BE2C (cell line): Measurements from ENCODE around the gene RBMY1B. TPM values are rescaled to one million over a fixed set of nuclear protein-coding genes. Genes with fewer than 3 reads are reported as not detected.
"Not testable (repeated sequence)": the region's sequence is repeated elsewhere in the genome, so short reads cannot be mapped to it uniquely, and the experiment has no call there.

Experiments
- DNase-seq: peaks from one replicate; pipeline ENCODE4 v3.0.0-alpha.2; 2020
- H3K27me3 ChIP-seq: fragments of 250-450 bp; sonication (Bioruptor Pico); 2 replicates; pipeline ENCODE4 v1.5.1; 2020; ENCODE audit warnings: mild to moderate bottlenecking
- H3K36me3 ChIP-seq: fragments of 250-450 bp; sonication (Bioruptor Pico); 2 replicates; pipeline ENCODE4 v1.5.1; 2020; ENCODE audit warnings: mild to moderate bottlenecking
- H3K4me1 ChIP-seq: fragments of 250-450 bp; sonication (Bioruptor Pico); 2 replicates; pipeline ENCODE4 v1.5.1; 2020
- H3K4me3 ChIP-seq: 2 replicates; pipeline ENCODE4 v1.5.1; 2011; ENCODE audit warnings: low read depth, low read length
- H3K9me3 ChIP-seq: fragments of 250-450 bp; sonication (Bioruptor Pico); 2 replicates; pipeline ENCODE4 v1.5.1; 2020
- polyA plus RNA-seq: library from polyadenylated mRNA; unstranded; fragments of >200 nt; gene quantifications from one replicate; pipeline ENCODE4 v1.2.1, GENCODE V29; 2012; ENCODE audit warnings: low read depth, missing spikeins; ENCODE audit not compliant: insufficient read length, insufficient read depth
- TF ChIP-seq, protein P1 (sequence below): IDR thresholded peaks from 2 replicates; pipeline ENCODE4 v1.5.1; 2012; ENCODE audit warnings: mild to moderate bottlenecking, low read depth, low read length

The RBMY1B gene
- polyA plus RNA-seq = not detected

DNA sequence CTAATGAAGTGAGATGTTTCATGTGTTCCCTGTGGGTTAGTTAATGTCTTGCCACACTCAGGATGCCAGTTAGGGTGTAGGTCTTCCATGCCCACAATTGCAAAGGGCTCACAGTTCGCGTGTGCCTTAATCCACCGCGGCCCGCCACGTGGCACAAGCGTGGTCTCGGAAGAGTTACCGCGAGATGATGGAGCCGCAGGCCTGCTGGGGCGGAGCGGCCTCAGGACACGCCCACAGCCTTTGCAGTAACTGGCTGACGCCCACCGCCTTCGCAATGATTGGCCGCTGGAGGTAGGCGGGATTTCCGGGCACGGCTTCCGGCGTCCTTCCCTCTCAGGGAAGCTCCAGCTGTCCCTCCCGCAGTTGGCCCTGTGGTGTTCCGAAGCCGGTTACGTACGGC, at the start of gene RBMY1B:
Gene RBMY1B, plus strand, starts transcription at position 301 of the 400 bp plus-strand sequence. CDS start 2,013 bp downstream, outside the sequence.
- H3K36me3 ChIP-seq, H3K4me1 ChIP-seq, DNase-seq, H3K4me3 ChIP-seq, H3K27me3 ChIP-seq, H3K9me3 ChIP-seq: not testable (repeated sequence)

DNA sequence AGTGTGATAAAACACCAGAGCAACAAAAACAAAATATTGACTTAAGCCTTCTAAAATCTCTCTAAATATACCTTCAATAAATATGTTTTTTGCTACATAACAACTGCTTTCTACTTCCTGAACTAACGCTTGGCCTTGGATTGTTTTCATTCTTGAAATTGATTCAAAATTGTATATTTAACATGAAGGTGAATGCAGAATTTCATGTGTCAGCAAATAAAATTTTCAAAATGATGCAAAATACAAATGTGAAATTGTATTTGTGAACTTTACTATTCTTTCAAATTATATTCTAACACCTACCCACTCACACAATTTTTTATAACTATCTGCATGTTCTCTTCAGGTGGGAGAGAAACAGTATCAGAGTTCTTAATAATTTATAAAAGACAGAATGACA, 48.2 kb upstream of the RBMY1B start:
- H3K4me1 ChIP-seq, H3K9me3 ChIP-seq, H3K4me3 ChIP-seq, H3K27me3 ChIP-seq, DNase-seq, H3K36me3 ChIP-seq: not testable (repeated sequence)

GRCh38 chrY:21482967-21483366, 28.2 kb upstream of the RBMY1B start:
- Histone ChIP-seq H3K9me3 (no peaks in the 10 kb centered on the region), H3K27me3 (no peaks in the 10 kb centered on the region), H3K4me1 (no peaks in the 10 kb centered on the region), H3K36me3 (no peaks in the 10 kb centered on the region), H3K4me3 (no peak overlapping the region)
- TF ChIP-seq, protein P1, sequence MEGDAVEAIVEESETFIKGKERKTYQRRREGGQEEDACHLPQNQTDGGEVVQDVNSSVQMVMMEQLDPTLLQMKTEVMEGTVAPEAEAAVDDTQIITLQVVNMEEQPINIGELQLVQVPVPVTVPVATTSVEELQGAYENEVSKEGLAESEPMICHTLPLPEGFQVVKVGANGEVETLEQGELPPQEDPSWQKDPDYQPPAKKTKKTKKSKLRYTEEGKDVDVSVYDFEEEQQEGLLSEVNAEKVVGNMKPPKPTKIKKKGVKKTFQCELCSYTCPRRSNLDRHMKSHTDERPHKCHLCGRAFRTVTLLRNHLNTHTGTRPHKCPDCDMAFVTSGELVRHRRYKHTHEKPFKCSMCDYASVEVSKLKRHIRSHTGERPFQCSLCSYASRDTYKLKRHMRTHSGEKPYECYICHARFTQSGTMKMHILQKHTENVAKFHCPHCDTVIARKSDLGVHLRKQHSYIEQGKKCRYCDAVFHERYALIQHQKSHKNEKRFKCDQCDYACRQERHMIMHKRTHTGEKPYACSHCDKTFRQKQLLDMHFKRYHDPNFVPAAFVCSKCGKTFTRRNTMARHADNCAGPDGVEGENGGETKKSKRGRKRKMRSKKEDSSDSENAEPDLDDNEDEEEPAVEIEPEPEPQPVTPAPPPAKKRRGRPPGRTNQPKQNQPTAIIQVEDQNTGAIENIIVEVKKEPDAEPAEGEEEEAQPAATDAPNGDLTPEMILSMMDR = no peak
- DNase-seq = no peak

- DNase-seq, H3K9me3 ChIP-seq, H3K36me3 ChIP-seq, H3K4me1 ChIP-seq, H3K27me3 ChIP-seq, H3K4me3 ChIP-seq: not testable (repeated sequence)
Observed at GRCh38 chrY:21534579-21534978, 23.4 kb downstream of the RBMY1B start, which contains the start of gene RBMY1A1. Gene RBMY1A1 (plus strand): TSS chrY:21534879. CDS start chrY:21536892, 2,013 bp downstream.

DNA sequence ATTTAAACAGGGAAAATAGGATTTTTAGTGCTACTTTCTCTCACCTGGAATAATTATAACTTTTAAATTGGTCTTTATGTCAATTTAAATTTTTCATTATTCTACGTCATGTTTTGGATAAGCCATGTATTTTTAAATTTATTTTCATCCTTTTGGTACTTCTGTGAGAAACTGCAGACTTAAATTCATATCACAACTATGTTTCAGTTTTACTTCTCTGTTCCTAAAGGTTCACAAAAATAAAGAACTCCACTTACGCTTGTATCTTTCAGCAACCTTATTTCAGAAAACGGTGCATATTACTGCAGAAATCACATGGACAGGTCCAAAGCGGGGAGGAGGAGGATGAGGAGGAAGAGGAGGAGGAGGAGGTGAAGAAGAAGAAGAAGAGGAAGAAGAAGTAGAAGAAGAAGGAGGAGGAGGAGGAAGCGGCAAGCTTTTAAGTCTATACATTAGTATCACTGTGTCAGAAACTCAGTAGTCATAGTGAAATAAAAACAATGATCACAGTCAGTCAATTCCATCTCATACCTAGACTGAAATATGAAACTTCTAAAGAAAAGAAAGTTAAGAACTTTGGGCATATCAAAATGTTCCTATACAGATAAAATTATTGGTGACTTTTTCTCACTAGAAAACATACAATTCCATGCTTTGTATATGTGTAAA, 48.3 kb downstream of the RBMY1B start:
- not testable (repeated sequence) for H3K4me3 ChIP-seq, H3K4me1 ChIP-seq, H3K36me3 ChIP-seq, H3K9me3 ChIP-seq, H3K27me3 ChIP-seq, DNase-seq
